Transverse colon (tissue), 4 donors: ENCODE measurements around the gene SEM1. TPM values are rescaled to one million over a fixed set of nuclear protein-coding genes. Genes with fewer than 3 reads are reported as not detected.

Experiments used
- DNase-seq: peaks from one replicate; pipeline ENCODE4 v3.0.0-alpha.2; 2019
- H3K27ac ChIP-seq, 4 donors: fragments of 200-600 bp; sonication (generic); 2 replicates each; pipeline ENCODE4 v1.5.1; 2016 to 2018; ENCODE audit warnings: inconsistent platforms in 4 of 4
- H3K27me3 ChIP-seq: fragments of 200-600 bp; sonication (generic); 2 replicates; pipeline ENCODE4 v1.5.1; 2017; ENCODE audit warnings: inconsistent platforms
- H3K36me3 ChIP-seq, 4 donors: fragments of 200-600 bp; sonication (generic); 2 replicates each; pipeline ENCODE4 v1.5.1; 2017 to 2019; ENCODE audit warnings: inconsistent platforms in 4 of 4
- H3K4me1 ChIP-seq, 4 donors: fragments of 200-600 bp; sonication (generic); 2 replicates each; pipeline ENCODE4 v1.5.1; 2017 to 2020; ENCODE audit warnings: inconsistent platforms in 4 of 4
- H3K4me3 ChIP-seq, 4 donors: fragments of 200-600 bp; sonication (generic); 1 replicate in 1 of 4; 2 replicates in 3 of 4; pipeline versions ENCODE4 v1.5.1 to v1.6.1; 2017 to 2019; ENCODE audit warnings: inconsistent platforms in 4 of 4
- H3K9me3 ChIP-seq, 2 donors: fragments of 200-600 bp; sonication (generic); 2 replicates each; pipeline ENCODE4 v1.5.1; 2017 to 2019; ENCODE audit warnings: inconsistent platforms in 2 of 2
- EP300 ChIP-seq: sonication (generic); formaldehyde crosslinking; IDR thresholded peaks from one replicate; pipeline ENCODE4 v1.6.1; 2017; ENCODE audit warnings: antibody characterized with exemption, low read depth
- POLR2A ChIP-seq: fragments of 450-650 bp; IDR thresholded peaks from one replicate; pipeline ENCODE4 v1.6.1; 2016; ENCODE audit warnings: antibody characterized with exemption, mild to moderate bottlenecking, moderate library complexity
- POLR2AphosphoS5 ChIP-seq, 3 donors: sonication (generic); formaldehyde crosslinking; IDR thresholded peaks; one replicate each; pipeline ENCODE4 v1.6.1; 2016; ENCODE audit warnings: antibody characterized with exemption in 3 of 3
- WGBS, 2 donors: methylation state at CpG; one replicate each; pipeline ENCODE4 v1.1.5; 2018; ENCODE audit warnings: low coverage in 1 of 2; 5-methylcytosine and 5-hydroxymethylcytosine counted together
- in situ Hi-C, 4 donors: fragments of 200-750 bp; cut with MboI; loops; one replicate each; pipeline versions ENCODE4 v1.15.0 to v1.15.1; 2017; ENCODE audit warnings: low sequenced_read_pairs in 3 of 4, low pct_ligation_motif_present in 1 of 4, low pct_unique_long_range_greater_than_20kb in 1 of 4
- intact Hi-C: fragments of 100-400 bp; cut with DNase I; formaldehyde crosslinking; loops from one replicate; pipeline ENCODE4 v1.15.1; 2023; ENCODE audit warnings: low total_unique reads
- total RNA-seq, 4 donors: library from RNA; depleted of rRNA; stranded (reverse); fragments of >200 nt; gene quantifications; one replicate each; pipeline ENCODE4 v1.1.0, GENCODE V29; 2016
- TF ChIP-seq, protein P1 (sequence below), 5 experiments: fragments of 200-600 bp in 3 of 5; fragments of 450-650 bp in 2 of 5; sonication (generic) in 3 of 5; IDR thresholded peaks; 1 replicate in 2 of 5; 2 replicates in 3 of 5; pipeline ENCODE4 v1.5.1; 2016 to 2017; ENCODE audit warnings: antibody characterized with exemption in 5 of 5, inconsistent platforms in 3 of 5, mild to moderate bottlenecking in 2 of 5, moderate library complexity in 1 of 5

SEM1 gene
- total RNA-seq, 4 donors from 2014 or later = 3.4 to 16.2 (median 15.6) TPM

DNA sequence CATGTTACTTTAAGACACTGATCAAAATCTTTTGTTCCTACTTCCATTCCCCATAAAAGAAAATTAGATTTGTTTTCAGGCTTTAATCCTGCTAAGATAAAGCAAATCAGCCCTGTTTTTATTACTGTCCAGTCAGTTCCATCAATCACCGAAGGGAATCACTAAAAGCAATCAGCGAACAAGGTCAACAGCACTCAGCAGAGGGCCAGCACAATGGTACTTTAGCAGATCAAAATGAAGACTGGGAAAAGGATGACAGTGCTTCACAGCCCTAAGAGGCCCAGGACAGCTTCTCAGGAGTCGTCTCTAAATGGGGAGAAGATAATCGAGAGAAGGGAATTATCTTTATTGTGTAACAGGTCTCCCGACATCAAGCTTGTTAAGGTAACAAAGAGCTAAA is 32.7 kb downstream of the SEM1 start:
- Histone ChIP-seq H3K36me3 (peaks cover 0 to under 1% (median 0%) of the 10 kb centered on the region in 4 donors), H3K9me3 (no peaks in the 10 kb centered on the region), H3K27me3 (no peaks in the 10 kb centered on the region), H3K27ac (no peak overlapping the region), H3K4me3 (no peak overlapping the region), H3K4me1 (no peaks in the 10 kb centered on the region)
- WGBS, 2 donors = 86 to 92% methylated on average over 5 of the region's 5 CpGs
- TF ChIP-seq POLR2A (no peak), POLR2AphosphoS5 (IDR thresholded peaks at IDR 0.05) (no peak), EP300 (no peak)
- TF ChIP-seq, protein P1, sequence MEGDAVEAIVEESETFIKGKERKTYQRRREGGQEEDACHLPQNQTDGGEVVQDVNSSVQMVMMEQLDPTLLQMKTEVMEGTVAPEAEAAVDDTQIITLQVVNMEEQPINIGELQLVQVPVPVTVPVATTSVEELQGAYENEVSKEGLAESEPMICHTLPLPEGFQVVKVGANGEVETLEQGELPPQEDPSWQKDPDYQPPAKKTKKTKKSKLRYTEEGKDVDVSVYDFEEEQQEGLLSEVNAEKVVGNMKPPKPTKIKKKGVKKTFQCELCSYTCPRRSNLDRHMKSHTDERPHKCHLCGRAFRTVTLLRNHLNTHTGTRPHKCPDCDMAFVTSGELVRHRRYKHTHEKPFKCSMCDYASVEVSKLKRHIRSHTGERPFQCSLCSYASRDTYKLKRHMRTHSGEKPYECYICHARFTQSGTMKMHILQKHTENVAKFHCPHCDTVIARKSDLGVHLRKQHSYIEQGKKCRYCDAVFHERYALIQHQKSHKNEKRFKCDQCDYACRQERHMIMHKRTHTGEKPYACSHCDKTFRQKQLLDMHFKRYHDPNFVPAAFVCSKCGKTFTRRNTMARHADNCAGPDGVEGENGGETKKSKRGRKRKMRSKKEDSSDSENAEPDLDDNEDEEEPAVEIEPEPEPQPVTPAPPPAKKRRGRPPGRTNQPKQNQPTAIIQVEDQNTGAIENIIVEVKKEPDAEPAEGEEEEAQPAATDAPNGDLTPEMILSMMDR (IDR thresholded peaks at IDR 0.05) = no peak
- intact Hi-C loops = no loop called here
- no peak for DNase-seq
- in situ Hi-C loops = no loop called here

DNA sequence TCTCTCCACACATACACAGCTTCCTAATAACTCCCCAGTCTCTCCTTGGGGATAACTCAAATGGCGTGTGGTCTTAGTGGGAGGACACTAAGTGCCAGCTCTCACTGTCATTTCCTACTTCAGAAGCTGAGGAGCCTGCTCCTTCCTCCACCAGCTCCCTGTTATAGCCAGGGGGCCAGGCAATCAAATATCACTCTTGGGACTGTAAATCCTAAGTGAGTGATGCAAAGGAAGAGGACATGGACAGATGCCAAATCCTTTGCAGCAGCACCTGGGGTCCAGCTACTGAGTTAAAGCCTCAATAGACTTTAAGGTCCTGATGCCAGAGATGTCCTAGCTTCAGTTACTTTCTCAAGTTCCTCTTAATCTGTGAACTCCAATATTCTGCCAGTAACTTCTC is 34.1 kb downstream of the SEM1 start:
- Histone ChIP-seq H3K27ac (no peak overlapping the region), H3K9me3 (no peaks in the 10 kb centered on the region), H3K4me1 (no peaks in the 10 kb centered on the region), H3K36me3 (no peaks in the 10 kb centered on the region), H3K4me3 (no peak overlapping the region), H3K27me3 (no peaks in the 10 kb centered on the region)
- in situ Hi-C loops = no loop called here
- TF ChIP-seq POLR2A (no peak), EP300 (no peak), POLR2AphosphoS5 (IDR thresholded peaks at IDR 0.05) (no peak)
- TF ChIP-seq, protein P1 (IDR thresholded peaks at IDR 0.05) = no peak
- intact Hi-C loops = no loop called here
- WGBS, 2 donors = 92 to 100% methylated on average over 1 of the region's 1 CpG
- no peak for DNase-seq

DNA sequence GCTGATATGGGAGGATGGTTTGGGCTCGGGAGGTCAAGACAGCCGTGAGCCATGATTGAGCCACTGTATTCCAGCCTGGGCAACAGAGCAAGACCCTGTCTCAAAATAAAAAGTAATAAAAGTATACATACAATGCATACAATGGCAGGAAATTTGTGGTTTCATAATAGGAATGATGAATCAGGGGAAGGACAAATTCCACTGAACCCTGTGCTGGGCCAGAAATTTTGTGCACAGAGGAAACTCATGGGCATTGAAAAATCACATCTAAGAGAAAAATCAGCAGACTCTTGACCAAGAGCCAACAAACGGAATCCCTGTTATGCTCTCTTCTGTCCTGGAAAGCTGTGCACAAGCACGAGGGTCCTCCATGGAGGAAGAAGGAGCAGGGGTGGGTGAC is 35.1 kb downstream of the SEM1 start:
- Histone ChIP-seq H3K27me3 (no peaks in the 10 kb centered on the region), H3K4me1 (no peaks in the 10 kb centered on the region), H3K27ac (no peak overlapping the region), H3K4me3 (no peak overlapping the region), H3K36me3 (no peaks in the 10 kb centered on the region), H3K9me3 (no peaks in the 10 kb centered on the region)
- 94 to 98% methylated on average over 3 to 4 of the region's 4 CpGs for WGBS, 2 donors
- no peak for TF ChIP-seq EP300
- no peak for TF ChIP-seq POLR2A
- TF ChIP-seq, protein P1 (IDR thresholded peaks at IDR 0.05) = no peak
- no peak for TF ChIP-seq POLR2AphosphoS5 (IDR thresholded peaks at IDR 0.05)
- in situ Hi-C loops (no loop called here), intact Hi-C loops (no loop called here)
- no peak for DNase-seq

DNA sequence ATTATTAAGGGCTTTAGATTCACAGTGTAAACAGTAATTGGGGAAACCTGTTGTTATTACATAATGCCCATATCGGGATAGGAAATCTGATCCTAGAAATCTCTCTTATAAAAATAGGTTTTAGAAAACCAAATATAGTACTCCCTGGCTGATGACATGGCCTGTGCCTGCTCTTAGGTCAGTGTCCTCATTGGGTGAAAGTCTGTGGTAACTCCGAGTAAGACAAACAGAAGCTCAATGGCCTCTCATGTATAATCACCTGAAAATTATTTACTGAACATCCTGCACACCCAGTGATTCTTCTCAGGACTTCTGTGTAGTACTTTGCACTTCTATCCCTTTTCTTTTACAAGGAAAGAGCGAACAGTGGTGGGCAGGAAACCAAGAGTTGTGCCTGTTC is 37.8 kb downstream of the SEM1 start:
- no peak for TF ChIP-seq POLR2AphosphoS5 (IDR thresholded peaks at IDR 0.05)

More for the DNA sequence above, 37.8 kb downstream of the SEM1 start:
- Histone ChIP-seq H3K9me3 (no peaks in the 10 kb centered on the region), H3K4me1 (no peaks in the 10 kb centered on the region), H3K4me3 (no peak overlapping the region), H3K27me3 (no peaks in the 10 kb centered on the region), H3K36me3 (peaks cover 0 to 5% (median 0%) of the 10 kb centered on the region in 4 donors), H3K27ac (no peak overlapping the region)
- intact Hi-C loops = no loop called here
- 94 to 100% methylated on average over 3 of the region's 3 CpGs for WGBS, 2 donors
- in situ Hi-C loops = no loop called here
- DNase-seq = no peak
